HepG2 (cell line): ENCODE data around the gene C2orf76. TPM values are rescaled to one million over a fixed set of nuclear protein-coding genes. Genes with fewer than 3 reads are reported as not detected.

Experiments used
- BRD4 ChIP-seq: sonication (generic); formaldehyde crosslinking; IDR thresholded peaks from 2 replicates; pipeline ENCODE4 v1.4.0; 2020; ENCODE audit warnings: missing genetic modification reagents
- GRHL1 ChIP-seq: sonication (generic); formaldehyde crosslinking; conservative IDR thresholded peaks from 2 replicates; pipeline ENCODE4 v1.8.0; 2022; ENCODE audit warnings: missing genetic modification reagents
- MBNL3 ChIP-seq: fragments of 250-450 bp; sonication (Bioruptor Pico); conservative IDR thresholded peaks from 2 replicates; pipeline ENCODE4 v1.8.0; 2022; ENCODE audit warnings: mild to moderate bottlenecking, inconsistent platforms
- NCOA5 ChIP-seq: sonication (generic); formaldehyde crosslinking; IDR thresholded peaks from 2 replicates; pipeline ENCODE4 v1.4.0; 2020; ENCODE audit warnings: missing genetic modification reagents
- PLSCR1 ChIP-seq: sonication (generic); formaldehyde crosslinking; IDR thresholded peaks from 2 replicates; pipeline ENCODE4 v1.5.0; 2020; ENCODE audit warnings: missing genetic modification reagents, mild to moderate bottlenecking, borderline replicate concordance
- PREB ChIP-seq: sonication (generic); formaldehyde crosslinking; IDR thresholded peaks from 2 replicates; pipeline ENCODE4 v1.4.0; 2020; ENCODE audit warnings: missing genetic modification reagents
- RARA ChIP-seq: IDR thresholded peaks from 2 replicates; pipeline ENCODE4 v1.6.1; 2016; ENCODE audit warnings: missing genetic modification reagents, missing compliant biosample characterization
- RBFOX2 ChIP-seq: fragments of 200-400 bp; formaldehyde crosslinking; IDR thresholded peaks from 2 replicates; pipeline ENCODE4 v1.6.1; 2017; ENCODE audit warnings: low read depth, mild to moderate bottlenecking, low read length
- SCMH1 ChIP-seq: sonication (generic); formaldehyde crosslinking; IDR thresholded peaks from 2 replicates; pipeline ENCODE4 v1.9.0; 2021; ENCODE audit warnings: missing genetic modification reagents, mild to moderate bottlenecking, borderline replicate concordance
- SIX1 ChIP-seq: sonication (generic); formaldehyde crosslinking; IDR thresholded peaks from 2 replicates; pipeline ENCODE4 v1.4.0; 2020; ENCODE audit warnings: missing genetic modification reagents, borderline replicate concordance
- SP1 ChIP-seq, 2 experiments: fragments of 450-650 bp in 1 of 2; sonication (generic) in 1 of 2; formaldehyde crosslinking in 1 of 2; IDR thresholded peaks; 2 replicates each; pipeline versions ENCODE4 v1.4.0 to v1.6.1; 2016 to 2020; ENCODE audit warnings: missing genetic modification reagents in 1 of 2
- TAF15 ChIP-seq: fragments of 200-400 bp; formaldehyde crosslinking; IDR thresholded peaks from one replicate; pipeline ENCODE4 v1.6.1; 2018; ENCODE audit warnings: mild to moderate bottlenecking, low read depth, low read length; ENCODE audit not compliant: poor library complexity, severe bottlenecking
- TEAD3 ChIP-seq: optimal IDR thresholded peaks from 2 replicates; pipeline ENCODE3; 2016; ENCODE audit warnings: borderline replicate concordance
- TGIF2 ChIP-seq: IDR thresholded peaks from 2 replicates; pipeline ENCODE4 v1.6.1; 2016; ENCODE audit warnings: control low read depth, missing compliant biosample characterization
- UBTF ChIP-seq: sonication (generic); formaldehyde crosslinking; IDR thresholded peaks from 2 replicates; pipeline ENCODE4 v1.4.0; 2020; ENCODE audit warnings: mild to moderate bottlenecking, missing genetic modification reagents
- ZBTB21 ChIP-seq: sonication (generic); formaldehyde crosslinking; IDR thresholded peaks from 2 replicates; pipeline ENCODE4 v1.4.0; 2020; ENCODE audit warnings: missing genetic modification reagents
- ZHX1 ChIP-seq: sonication (generic); formaldehyde crosslinking; IDR thresholded peaks from 2 replicates; pipeline ENCODE4 v1.8.1; 2022; ENCODE audit warnings: low read depth, mild to moderate bottlenecking, missing genetic modification reagents
- ZNF124 ChIP-seq: sonication (generic); formaldehyde crosslinking; IDR thresholded peaks from 2 replicates; pipeline ENCODE4 v1.4.0; 2020; ENCODE audit warnings: missing genetic modification reagents
- ZNF333 ChIP-seq: sonication (generic); formaldehyde crosslinking; IDR thresholded peaks from 2 replicates; pipeline ENCODE4 v1.4.0; 2020; ENCODE audit warnings: mild to moderate bottlenecking, missing genetic modification reagents, borderline replicate concordance
- ZNF674 ChIP-seq: sonication (generic); formaldehyde crosslinking; IDR thresholded peaks from 2 replicates; pipeline ENCODE4 v1.5.0; 2020; ENCODE audit warnings: low read depth, mild to moderate bottlenecking, missing genetic modification reagents
- polyA plus RNA-seq, 8 experiments: library from polyadenylated mRNA; depleted of rRNA in 3 of 8; stranded (reverse) in 7 of 8; unstranded in 1 of 8; fragments of >200 nt; fragmentation: Illumina TruSeq in 4 of 8; extraction: Trizol in 4 of 8; gene quantifications; 2 replicates each; pipeline versions ENCODE4 v1.2.1 to v1.2.3, GENCODE V29; 2011 to 2016; ENCODE audit warnings: low read depth in 4 of 8, missing spikeins in 1 of 8, mixed read lengths in 1 of 8; ENCODE audit not compliant: insufficient read depth in 1 of 8
- total RNA-seq, 5 experiments: library from RNA; depleted of rRNA; stranded (reverse); fragments of >200 nt; fragmentation: Illumina TruSeq; extraction: Trizol; gene quantifications; 2 replicates each; pipeline ENCODE4 v1.2.3, GENCODE V29; 2016; ENCODE audit warnings: low read depth in 1 of 5

The C2orf76 gene
- total and polyA plus RNA-seq, 2 of the 13 experiments (the other 11 are each of a cell fraction or from before 2014, with no cell fraction given), result 7.7 to 8.5 TPM

GRCh38 chr2:119366649-119367471 lies at the start of gene C2orf76, which contains the start of gene DBI (continued):
- TF ChIP-seq ZHX1 (CRISPR knock-in tag) (peak; percentile 12; the same call in 1 of the 2 replicates), SIX1 (CRISPR knock-in tag) (peak; percentile 48; the same call in 1 of the 2 replicates), UBTF (CRISPR knock-in tag) (peak; percentile 61), SCMH1 (no peak), ZBTB21 (CRISPR knock-in tag) (no peak; the same call in 1 of the 2 replicates), TGIF2 (peak; percentile 94; the same call in 1 of the 2 replicates), TEAD3 (peak; percentile 82), RARA (peak; percentile 78), BRD4 (CRISPR knock-in tag) (no peak; the same call in 1 of the 2 replicates), ZNF674 (CRISPR knock-in tag) (0 out of 2 replicates have a peak, but pooled peaks have one; percentile 69), PLSCR1 (no peak), MBNL3 (CRISPR knock-in tag) (no peak), NCOA5 (CRISPR knock-in tag) (no peak), PREB (CRISPR knock-in tag) (no peak), ZNF333 (no peak), RBFOX2 (peak; percentile 93), TAF15 (no peak), GRHL1 (CRISPR knock-in tag) (no peak), ZNF124 (peak; percentile 91), SP1 (IDR thresholded peaks at IDR 0.05) (no peak), SP1 (CRISPR knock-in tag; IDR thresholded peaks at IDR 0.05) (peak; percentile 99)
